GM21717 (cell line): ENCODE measurements around the gene NRG4.
"Not testable (repeated sequence)": the region's sequence is repeated elsewhere in the genome, so short reads cannot be mapped to it uniquely, and the experiment has no call there.

Experiments
- ATAC-seq: cut with Tn5 transposase; IDR thresholded peaks from one replicate; pipeline ENCODE4 v1.9.1; 2021; ENCODE audit warnings: mild to moderate bottlenecking, moderate library complexity; ENCODE audit not compliant: unreplicated experiment

NRG4 gene

GRCh38 chr15:75928680-75929608 lies 83.3 kb downstream of the NRG4 start:
- ATAC-seq = no peak

GRCh38 chr15:75927601-75928000 lies 84.6 kb downstream of the NRG4 start:
- ATAC-seq = no peak

GRCh38 chr15:75926931-75927330 lies 85.3 kb downstream of the NRG4 start:
- ATAC-seq = no peak

- no peak for ATAC-seq
Observed at GRCh38 chr15:75925440-75925839, 86.8 kb downstream of the NRG4 start.

- no peak for ATAC-seq
Observed at GRCh38 chr15:75924576-75924975, 87.6 kb downstream of the NRG4 start.

GRCh38 chr15:75923756-75924155 lies 88.5 kb downstream of the NRG4 start:
- ATAC-seq = no peak

GRCh38 chr15:75921732-75922703 lies 90.2 kb downstream of the NRG4 start:
- no peak for ATAC-seq

GRCh38 chr15:75920079-75920478 lies 92.1 kb downstream of the NRG4 start:
- no peak for ATAC-seq

GRCh38 chr15:75918135-75918534 lies 94.1 kb downstream of the NRG4 start:
- ATAC-seq = no peak

GRCh38 chr15:75916978-75917377 lies 95.2 kb downstream of the NRG4 start:
- ATAC-seq = no peak

- ATAC-seq = not testable (repeated sequence)
Observed at GRCh38 chr15:75910355-75910754, 101.9 kb downstream of the NRG4 start.

- ATAC-seq = no peak
Observed at GRCh38 chr15:75905231-75905630, 107.0 kb downstream of the NRG4 start.

- peak; percentile 86 for ATAC-seq
Observed at GRCh38 chr15:75903331-75904239, 108.6 kb downstream of the NRG4 start, which contains the start of gene FBXO22. FBXO22 (plus strand) TSS chr15:75903878; CDS start chr15:75903964, 86 bp downstream.

- no peak for ATAC-seq
Observed at GRCh38 chr15:75902129-75902557, 110.1 kb downstream of the NRG4 start.

- ATAC-seq = no peak
Observed at GRCh38 chr15:75900577-75900976, 111.6 kb downstream of the NRG4 start.

- no peak for ATAC-seq
Observed at GRCh38 chr15:75895731-75896130, 116.5 kb downstream of the NRG4 start.

GRCh38 chr15:75891895-75892294 lies 120.3 kb downstream of the NRG4 start:
- ATAC-seq = no peak
